ENCODE results near the gene JMJD8.

The JMJD8 gene

GRCh38 chr16:711084-711483, 26.9 kb upstream of the JMJD8 start:
- DNase-seq: no peak
- intact Hi-C loops (cut with DNase I): loop anchor here (2.0 kb wide), 3 partner anchors 30 to 392 kb away; partner anchors contain the start of gene CIAO3

GRCh38 chr16:710500-711075, 26.5 kb upstream of the JMJD8 start:
- intact Hi-C loops (cut with DNase I): loop anchor here (2.0 kb wide), 3 partner anchors 30 to 392 kb away; partner anchors contain the start of gene CIAO3
- DNase-seq: no peak

DNA sequence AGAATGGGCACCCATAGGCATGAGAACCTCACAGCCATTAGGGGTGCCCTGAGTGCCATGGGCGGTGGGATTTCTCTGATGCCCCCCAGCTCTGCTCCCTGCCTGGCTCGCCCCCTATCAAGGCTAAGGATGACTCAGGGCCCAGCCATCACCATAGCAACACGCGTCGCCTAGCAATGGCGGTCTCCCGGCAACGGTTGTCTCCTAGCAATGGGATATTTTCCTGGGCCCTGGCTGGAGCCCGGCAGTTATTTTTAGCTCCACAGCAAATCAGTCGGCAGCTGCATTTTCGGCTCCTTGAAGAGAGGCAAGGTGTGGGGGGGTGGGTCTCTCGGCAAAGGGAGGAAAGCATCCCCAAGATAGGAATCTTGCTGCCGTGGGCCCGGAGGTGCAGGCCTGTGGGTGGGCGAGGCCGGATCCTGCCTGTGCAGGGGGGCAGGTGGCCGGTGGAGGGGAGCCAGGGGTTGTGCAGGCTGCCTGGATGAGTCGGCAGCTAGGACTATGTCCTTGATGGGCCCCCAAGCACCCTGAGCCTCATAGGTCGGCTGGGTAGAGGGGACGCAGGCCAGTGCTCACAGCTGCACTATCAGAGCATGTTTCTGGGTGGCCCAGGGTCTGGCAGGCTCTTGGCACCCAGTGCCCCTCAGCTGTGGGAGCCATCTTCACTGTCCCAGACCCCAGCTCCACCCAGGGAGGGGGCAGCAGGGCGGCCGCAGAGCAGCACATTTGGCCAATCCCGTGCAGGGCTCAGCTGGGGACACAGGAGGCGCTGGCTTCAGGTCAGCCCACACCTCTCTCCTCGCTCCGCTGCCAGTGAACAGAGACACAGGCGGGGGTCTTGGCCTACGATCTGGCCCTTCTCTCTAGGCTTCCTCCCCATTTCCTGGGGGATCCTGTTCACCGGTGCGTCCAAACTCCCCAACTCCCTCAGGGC, 25.7 kb upstream of the JMJD8 start:
- intact Hi-C loops (cut with DNase I): loop anchor here (2.0 kb wide), 3 partner anchors 31 to 393 kb away; partner anchors contain the start of gene CIAO3
- peak; percentile 77 to 99 (median 95) for DNase-seq

DNA sequence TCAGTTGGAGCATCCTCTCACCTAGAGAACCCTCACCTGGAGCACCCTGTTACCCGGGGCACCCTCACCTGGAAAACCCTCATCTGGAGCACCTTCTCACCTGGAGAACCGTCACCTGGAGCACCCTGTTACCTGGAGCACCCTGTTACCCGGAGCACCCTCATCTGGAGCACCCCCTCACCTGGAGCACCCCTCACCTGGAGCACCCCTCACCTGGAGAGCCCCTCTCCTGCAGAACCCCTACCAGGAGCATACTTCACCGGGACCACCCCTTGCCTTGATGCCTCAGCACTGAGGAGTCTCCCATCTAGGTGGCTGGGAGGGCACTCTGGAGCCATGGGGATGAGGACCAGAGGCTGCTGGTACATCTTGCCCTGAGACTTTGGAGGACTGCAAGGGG, 24.8 kb upstream of the JMJD8 start:
- DNase-seq: no peak
- intact Hi-C loops (cut with DNase I): no loop called here

DNA sequence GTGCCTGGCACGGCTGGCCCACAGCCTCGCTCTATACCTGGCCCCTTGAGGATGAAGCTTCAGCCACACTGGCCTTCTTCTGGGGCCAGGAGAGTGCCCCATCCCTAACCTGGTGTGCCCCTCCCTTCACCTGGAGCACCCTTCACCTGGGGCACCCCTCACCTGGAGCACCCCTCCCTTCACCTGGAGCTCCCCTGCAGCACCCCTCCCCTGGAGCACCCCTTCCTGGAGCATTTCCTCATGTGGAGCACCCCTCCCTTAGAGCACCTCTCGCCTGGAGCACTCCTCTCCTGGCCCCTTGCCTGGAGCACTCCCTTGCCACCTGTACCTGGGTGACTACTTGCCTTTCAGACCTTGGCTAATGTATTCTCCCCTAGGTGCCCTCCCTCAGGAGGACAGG, 23.9 kb upstream of the JMJD8 start:
- intact Hi-C loops (cut with DNase I): no loop called here

GRCh38 chr16:707062-707538, 23.0 kb upstream of the JMJD8 start:
- no peak for DNase-seq
- intact Hi-C loops (cut with DNase I): no loop called here

More for the DNA sequence above, 23.9 kb upstream of the JMJD8 start:
- DNase-seq: no peak

DNA sequence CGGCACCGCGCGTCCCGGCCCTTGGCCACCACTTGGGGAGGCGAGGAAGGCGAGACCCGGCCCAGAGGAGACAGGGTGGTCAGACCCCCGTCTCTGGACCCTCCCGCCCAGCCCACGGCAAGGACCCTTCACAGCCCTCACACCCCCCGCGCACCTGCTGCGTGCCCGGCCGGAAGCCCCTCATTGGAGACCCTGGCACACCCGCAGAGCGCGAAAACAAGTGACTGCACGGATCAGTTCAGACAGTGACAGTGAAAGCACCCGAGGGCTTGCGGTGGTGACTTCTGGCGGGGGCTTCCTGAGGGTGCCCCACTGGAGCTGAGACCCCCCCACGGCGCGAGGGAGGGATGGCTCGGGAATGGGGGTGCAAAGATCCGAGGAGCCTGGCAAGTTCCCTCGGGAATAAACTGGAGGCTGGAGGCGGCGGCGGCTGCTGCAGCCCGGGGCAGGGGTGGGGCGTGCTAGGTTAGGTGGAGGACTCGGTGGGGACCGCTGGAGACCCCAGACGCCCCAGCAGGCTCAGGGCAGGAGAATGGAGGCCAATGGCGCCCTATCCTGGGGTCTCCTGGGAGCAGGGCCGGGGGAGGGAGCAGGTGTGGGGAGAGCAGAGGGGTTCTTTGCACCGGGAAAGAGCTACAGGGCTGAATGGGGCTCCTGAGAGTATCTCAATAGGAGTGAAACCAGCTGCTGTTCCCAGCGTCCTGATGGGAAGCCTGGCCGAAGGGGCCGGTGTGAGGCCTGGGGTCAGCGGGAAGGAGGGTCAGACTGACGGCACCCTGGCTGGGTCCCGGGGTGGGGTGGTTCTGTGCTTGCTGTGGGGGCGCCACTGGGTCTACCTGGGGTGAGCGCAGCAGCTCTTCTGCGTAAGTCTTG, 22.3 kb upstream of the JMJD8 start:
- no peak for DNase-seq

GRCh38 chr16:705431-706188, 21.5 kb upstream of the JMJD8 start, which contains the start of gene FBXL16:
TSS of gene FBXL16 (minus strand) at chr16:705801. CDS start at chr16:697405, 8,396 bp downstream.
- intact Hi-C loops (cut with DNase I): no loop called here
- DNase-seq: peak in 8 of 10 donors; percentile 64 to 96 (median 75)

More for the DNA sequence above, 22.3 kb upstream of the JMJD8 start:
- intact Hi-C loops (cut with DNase I): no loop called here

DNA sequence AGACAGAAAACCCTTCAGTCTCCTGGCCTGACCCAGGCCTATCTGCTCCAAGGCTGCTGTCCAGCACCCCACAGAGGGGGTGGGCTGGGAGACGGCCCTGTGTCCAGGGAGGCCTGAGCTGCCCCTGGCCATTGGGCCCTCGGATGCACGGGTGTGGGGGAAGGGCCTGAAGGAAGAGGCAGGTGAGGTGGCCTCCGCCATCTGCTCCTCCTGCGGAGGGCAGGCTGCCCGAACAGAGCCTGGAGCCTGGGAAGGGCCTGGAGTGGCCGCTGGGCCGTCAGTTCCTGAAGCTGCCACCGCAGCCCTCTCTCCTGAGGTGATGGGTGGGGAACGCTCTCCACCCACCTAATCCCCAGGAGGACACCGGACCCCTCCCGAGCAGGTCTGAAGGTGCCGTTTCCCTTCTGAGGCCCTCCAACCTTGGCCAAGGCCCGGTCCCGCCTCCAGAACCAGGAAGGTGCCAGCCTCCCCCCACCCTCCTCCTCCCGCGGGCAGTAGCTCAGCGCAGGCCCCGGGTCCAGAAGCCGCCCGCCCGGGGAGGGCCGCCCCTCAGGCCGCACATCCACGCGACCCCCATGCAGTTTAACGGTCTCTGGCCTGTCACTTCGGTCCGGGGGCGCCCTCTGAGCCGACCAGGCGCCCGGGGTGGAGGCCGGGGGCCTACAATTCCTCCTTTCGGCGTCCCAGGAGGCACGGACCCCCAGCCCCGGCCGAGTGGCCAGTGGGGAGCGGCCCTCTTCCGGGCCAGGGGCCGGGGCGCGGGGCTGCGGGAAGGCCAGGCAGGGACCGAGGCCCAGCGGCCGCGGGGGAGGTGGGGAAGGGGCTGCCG, 20.6 kb upstream of the JMJD8 start:
- intact Hi-C loops (cut with DNase I): no loop called here
- no peak for DNase-seq

DNA sequence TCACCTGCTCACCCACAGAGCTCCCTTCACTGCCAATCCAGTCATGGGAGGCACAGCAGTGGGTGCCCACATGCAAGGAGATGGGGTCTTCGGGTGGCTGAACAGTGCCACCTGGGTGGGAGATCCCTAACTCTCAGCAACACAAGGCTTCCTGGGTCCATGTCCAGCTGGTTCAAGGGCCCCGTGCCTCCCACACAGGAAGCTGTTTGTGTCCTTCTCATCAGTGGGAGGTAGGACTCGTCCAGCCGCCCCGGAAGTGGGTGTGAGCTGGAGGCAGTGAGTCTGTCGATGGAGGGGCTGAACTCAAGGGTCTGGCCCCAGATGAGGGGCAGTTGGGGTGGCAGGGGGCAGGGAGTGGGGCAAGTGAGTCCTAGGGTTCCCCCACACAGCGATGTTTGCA, 19.9 kb upstream of the JMJD8 start:
- no peak for DNase-seq
- intact Hi-C loops (cut with DNase I): no loop called here

DNA sequence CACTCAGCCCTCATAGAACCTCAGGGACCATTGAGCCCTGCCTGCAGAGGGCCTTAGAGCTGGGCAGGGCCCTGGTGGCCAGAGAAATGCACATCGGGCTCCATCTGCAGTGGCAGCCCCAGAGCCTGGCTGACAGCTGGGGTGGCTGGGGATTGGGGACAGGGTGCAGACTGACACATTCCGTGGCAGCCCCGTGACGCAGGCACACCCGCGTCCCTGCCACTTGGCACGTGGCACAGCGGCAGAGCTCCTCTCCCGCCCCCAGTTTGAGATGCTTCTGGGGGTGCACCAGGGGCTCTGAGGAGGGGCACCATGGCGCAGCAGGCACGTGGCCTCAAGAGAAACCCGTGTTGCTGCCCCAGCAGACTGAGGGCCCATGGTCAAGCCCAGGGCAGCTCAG, 19.3 kb upstream of the JMJD8 start:
- intact Hi-C loops (cut with DNase I): no loop called here
- DNase-seq: peak in 4 of 10 donors; percentile 53 to 92 (median 83)

DNA sequence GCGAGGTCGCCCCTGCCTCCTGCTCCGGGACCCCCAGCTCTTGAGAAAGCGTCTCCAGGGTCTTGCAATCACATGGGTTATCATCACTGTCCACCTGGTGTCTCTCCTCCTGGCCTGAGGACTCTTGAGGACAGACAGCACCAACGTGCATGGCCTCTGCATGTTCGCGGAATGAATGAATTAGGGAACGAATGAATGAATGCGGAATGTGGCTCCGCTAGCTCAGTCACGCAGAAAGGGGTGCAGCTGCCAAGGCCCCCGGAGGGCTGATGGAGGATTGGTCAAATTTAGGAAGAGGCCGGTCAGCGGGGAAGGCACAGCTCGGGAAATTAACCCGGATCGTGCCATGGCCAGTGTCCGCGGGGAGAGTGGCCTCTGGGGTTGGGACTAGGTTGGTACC, 18.2 kb upstream of the JMJD8 start:
- intact Hi-C loops (cut with DNase I): no loop called here

GRCh38 chr16:700684-701584, 16.8 kb upstream of the JMJD8 start:
- intact Hi-C loops (cut with DNase I): no loop called here
- DNase-seq: no peak

More for the DNA sequence above, 18.2 kb upstream of the JMJD8 start:
- DNase-seq: no peak

DNA sequence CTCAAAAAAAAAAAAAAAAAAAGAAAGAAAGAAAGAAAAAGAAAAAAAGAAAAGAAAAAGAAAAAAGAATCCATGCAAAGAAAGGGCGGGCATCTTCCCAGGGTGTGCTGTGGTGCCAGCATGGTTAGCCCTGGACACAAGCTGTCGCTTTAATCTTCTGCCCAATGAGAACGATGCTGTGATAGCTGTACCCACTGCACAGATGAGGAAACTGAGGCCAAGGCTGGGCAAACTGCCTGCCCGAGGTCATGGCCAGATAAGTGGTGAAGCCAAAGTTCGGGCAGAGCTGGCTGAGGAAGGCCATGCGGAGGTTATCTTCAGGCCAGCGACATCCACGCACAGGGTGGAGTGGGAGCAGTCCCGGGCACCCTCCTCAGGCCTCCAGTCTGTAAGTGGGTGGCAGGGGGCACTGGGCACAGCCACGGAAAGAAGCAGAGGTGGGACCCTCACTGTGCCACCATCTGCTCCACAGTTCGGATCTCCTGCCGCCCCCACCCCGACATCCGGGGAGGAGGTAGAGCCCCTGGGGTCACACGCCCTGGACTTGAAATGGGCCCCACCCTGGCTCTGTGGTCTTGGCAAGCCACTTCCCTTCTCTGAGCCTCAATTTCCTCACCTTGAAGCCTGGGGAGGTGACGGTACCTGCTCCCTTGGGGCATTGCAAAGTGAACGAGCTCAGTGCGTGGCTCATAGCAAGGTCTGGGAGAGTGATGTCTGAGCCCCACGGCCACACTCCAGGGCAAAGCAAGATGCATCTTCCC, 15.0 kb upstream of the JMJD8 start:
- no peak for DNase-seq
- intact Hi-C loops (cut with DNase I): no loop called here

- DNase-seq: peak in 8 of 10 donors; percentile 63 to 96 (median 76)
- intact Hi-C loops (cut with DNase I): no loop called here
Observed at GRCh38 chr16:695355-696089, 11.4 kb upstream of the JMJD8 start.

GRCh38 chr16:694863-695354, 10.8 kb upstream of the JMJD8 start:
- intact Hi-C loops (cut with DNase I): no loop called here
- peak in 1 of 10 donors; percentile 69 for DNase-seq

Measured in posterior cingulate gyrus (tissue), 11 donors.